Adrenal gland (tissue), 12 donors: ENCODE measurements around the gene CLSTN1. TPM values are rescaled to one million over a fixed set of nuclear protein-coding genes. Genes with fewer than 3 reads are reported as not detected.

Source experiments
- DNase-seq, 7 donors: peaks; one replicate each; pipeline ENCODE4 v3.0.0-alpha.2; 2019 to 2020
- H3K27ac ChIP-seq, 5 donors: fragments of 200-600 bp; sonication (generic) in 4 of 5; 1 replicate in 3 of 5; 2 replicates in 2 of 5; pipeline versions ENCODE4 v1.5.1 to v1.8.0; 2016 to 2020; ENCODE audit warnings: mild to moderate bottlenecking in 1 of 5
- H3K27me3 ChIP-seq: fragments of 200-600 bp; 2 replicates; pipeline ENCODE4 v1.8.0; 2021
- H3K36me3 ChIP-seq, 2 donors: fragments of 200-600 bp; replicated peaks in 1 of 2; 1 replicate in 1 of 2; 2 replicates in 1 of 2; pipeline versions ENCODE4 v1.5.1 to v1.8.0; 2018 to 2022
- H3K4me1 ChIP-seq, 2 donors: fragments of 200-600 bp; replicated peaks in 1 of 2; 1 replicate in 1 of 2; 2 replicates in 1 of 2; pipeline versions ENCODE4 v1.5.1 to v1.8.0; 2018 to 2021
- H3K4me3 ChIP-seq, 4 donors: fragments of 200-600 bp; sonication (generic) in 3 of 4; one replicate each; pipeline ENCODE4 v1.5.1; 2016 to 2018
- H3K9me3 ChIP-seq, 3 donors: fragments of 200-600 bp; sonication (generic) in 1 of 3; replicated peaks in 1 of 3; 1 replicate in 2 of 3; 2 replicates in 1 of 3; pipeline versions ENCODE4 v1.5.1 to v1.8.0; 2016 to 2021
- POLR2A ChIP-seq, 2 donors: fragments of 450-650 bp; IDR thresholded peaks; one replicate each; pipeline ENCODE4 v1.6.1; 2017; ENCODE audit warnings: antibody characterized with exemption in 2 of 2, mild to moderate bottlenecking in 2 of 2, moderate library complexity in 1 of 2
- WGBS, 4 donors: extraction: QIAGEN DNeasy Blood & Tissue Kit in 2 of 4; methylation state at CpG; one replicate each; pipeline versions ENCODE4 v1.1.5 to v1.1.7; 2013 to 2017; 5-methylcytosine and 5-hydroxymethylcytosine counted together
- intact Hi-C, 2 donors: fragments of 100-400 bp; cut with DNase I; formaldehyde crosslinking; loops; one replicate each; pipeline versions ENCODE4 v1.14.1 to v1.15.0; 2022 to 2023
- polyA plus RNA-seq, 3 donors: library from polyadenylated mRNA; stranded (reverse); fragments of 200-250 nt in 2 of 3; fragments of 350-450 nt in 1 of 3; fragmentation: Illumina TruSeq in 1 of 3; extraction: RNeasy Lipid Tissue Mini Kit (QIAGEN cat#74804) in 1 of 3; gene quantifications; one replicate each; pipeline ENCODE4 v1.2.3, GENCODE V29; 2013 to 2014
- total RNA-seq, 9 donors: library from RNA; depleted of rRNA in 4 of 9; stranded (reverse); fragments of >200 nt in 4 of 9; fragments of 120-200 nt in 1 of 9; fragmentation: NEBNext Ultra II Directional in 1 of 9; extraction: Animal tissue kit (Norgen Biotek cat#: 25700) in 1 of 9; gene quantifications; one replicate each; pipeline versions ENCODE4 v1.1.0 to v1.2.4, GENCODE V29; 2013 to 2023
- TF ChIP-seq, protein P1 (sequence below), 6 experiments: fragments of 450-650 bp in 4 of 6; fragments of 200-600 bp in 2 of 6; sonication (generic) in 1 of 6; IDR thresholded peaks; 1 replicate in 5 of 6; 2 replicates in 1 of 6; pipeline versions ENCODE4 v1.5.1 to v1.8.0; 2016 to 2021; ENCODE audit warnings: antibody characterized with exemption in 6 of 6, mild to moderate bottlenecking in 2 of 6, moderate library complexity in 1 of 6
- donor health status: healthy with polysubstance abuse.
- donor health status: Bipolar disorder and iron deficiency.
- donor health status: DM: yes; HTN: yes; CAD: no.
- donor health status: DM: no; HTN: no; CAD: no.
- donor health status: DM: no; HTN: no; CAD: no.
- donor health status: DM: yes; HTN: yes; CAD: no.

CLSTN1 gene
- total and polyA plus RNA-seq, 12 donors, result 48.8 to 106 (median 77.9) TPM

DNA sequence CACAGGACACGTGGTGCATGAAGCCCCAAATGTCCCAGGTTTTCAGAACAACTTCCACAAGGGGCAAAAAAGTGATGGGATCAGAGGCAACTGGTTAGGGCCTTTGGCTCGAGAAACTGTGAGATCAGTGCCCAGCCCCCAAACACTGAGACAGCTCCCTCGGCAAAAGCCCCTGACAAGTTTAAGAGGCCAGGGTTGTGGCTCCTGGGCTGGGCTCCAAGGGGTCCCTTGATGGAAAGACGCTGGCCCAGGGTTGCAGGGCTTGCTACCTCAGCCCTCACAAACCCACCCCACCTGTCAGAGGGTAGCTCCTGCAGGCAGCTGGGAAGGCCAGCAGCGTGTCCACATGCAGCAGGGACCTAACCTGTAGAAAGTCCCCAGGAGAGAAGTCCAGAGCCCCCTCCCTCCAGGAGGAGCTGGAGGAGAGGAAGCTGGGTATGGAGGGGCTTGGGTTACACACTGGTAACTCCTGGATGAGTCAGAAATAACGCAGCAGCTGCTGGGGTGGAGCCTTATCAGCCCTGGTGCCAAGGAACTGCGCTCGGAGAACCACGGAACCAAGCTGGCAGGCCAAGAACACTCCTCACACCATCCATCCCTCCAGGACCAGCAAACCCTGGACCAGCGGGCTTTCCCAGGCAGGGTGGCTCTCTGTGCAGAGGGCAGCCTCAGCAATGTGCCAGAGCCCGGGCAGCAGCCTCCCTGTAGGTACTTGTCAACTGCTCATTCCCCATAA is 48.8 kb upstream of the CLSTN1 start:
- DNase-seq, result no peak
- WGBS, 4 donors, result 74 to 92% (median 89%) methylated on average over 9 to 11 of the region's 11 CpGs
- Histone ChIP-seq H3K36me3 (peaks cover 0 to 6% of the 10 kb centered on the region in 2 donors), H3K27me3 (no peaks in the 10 kb centered on the region), H3K27ac (no peak overlapping the region), H3K4me1 (peaks cover 6 to 17% of the 10 kb centered on the region in 2 donors), H3K4me3 (no peak overlapping the region), H3K9me3 (no peaks in the 10 kb centered on the region)
- intact Hi-C loops, result loop anchor here (10.0 kb wide), 3 partner anchors 72 to 248 kb away; partner anchors contain the start of genes LZIC (in 2 of the 2) and NMNAT1 (in 2 of the 2)
- TF ChIP-seq POLR2A (IDR thresholded peaks at IDR 0.05), result no peak
- TF ChIP-seq, protein P1, sequence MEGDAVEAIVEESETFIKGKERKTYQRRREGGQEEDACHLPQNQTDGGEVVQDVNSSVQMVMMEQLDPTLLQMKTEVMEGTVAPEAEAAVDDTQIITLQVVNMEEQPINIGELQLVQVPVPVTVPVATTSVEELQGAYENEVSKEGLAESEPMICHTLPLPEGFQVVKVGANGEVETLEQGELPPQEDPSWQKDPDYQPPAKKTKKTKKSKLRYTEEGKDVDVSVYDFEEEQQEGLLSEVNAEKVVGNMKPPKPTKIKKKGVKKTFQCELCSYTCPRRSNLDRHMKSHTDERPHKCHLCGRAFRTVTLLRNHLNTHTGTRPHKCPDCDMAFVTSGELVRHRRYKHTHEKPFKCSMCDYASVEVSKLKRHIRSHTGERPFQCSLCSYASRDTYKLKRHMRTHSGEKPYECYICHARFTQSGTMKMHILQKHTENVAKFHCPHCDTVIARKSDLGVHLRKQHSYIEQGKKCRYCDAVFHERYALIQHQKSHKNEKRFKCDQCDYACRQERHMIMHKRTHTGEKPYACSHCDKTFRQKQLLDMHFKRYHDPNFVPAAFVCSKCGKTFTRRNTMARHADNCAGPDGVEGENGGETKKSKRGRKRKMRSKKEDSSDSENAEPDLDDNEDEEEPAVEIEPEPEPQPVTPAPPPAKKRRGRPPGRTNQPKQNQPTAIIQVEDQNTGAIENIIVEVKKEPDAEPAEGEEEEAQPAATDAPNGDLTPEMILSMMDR (IDR thresholded peaks at IDR 0.05), result no peak

DNA sequence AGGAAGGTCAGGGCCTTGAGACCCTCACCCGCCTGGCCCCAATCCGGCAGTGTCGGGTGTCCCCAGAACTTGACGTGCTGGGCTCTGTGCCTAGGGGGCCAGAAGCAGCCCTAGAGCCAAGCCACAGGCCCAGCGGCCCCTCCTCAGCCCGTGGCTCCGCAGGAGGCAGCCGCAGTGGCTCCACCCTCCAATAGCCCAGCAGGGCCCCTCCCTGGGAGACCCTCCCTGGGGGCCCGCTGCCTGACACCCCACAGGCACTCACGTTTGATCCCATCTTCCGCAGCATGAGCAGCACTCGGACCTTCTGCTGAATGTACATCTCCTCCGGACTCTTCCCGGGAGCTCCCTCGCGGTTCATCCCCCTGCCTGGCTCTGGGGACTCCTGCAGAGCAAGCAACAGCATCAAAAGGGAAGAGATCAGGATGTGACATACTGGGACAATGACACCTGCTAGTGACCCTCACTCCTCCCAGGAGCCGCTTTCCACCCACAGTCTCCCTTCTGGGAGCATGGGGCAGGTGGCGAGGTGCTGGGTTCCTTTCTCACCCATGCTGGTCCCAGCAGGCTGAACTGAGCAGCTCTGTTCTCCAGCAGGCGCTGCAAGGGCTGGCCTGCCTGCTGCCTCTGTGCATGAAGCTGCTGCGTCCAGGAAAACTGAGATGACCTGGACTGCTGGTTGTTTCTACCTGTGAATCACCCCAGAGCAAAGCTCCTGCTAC is 48.1 kb upstream of the CLSTN1 start:
- no peak for DNase-seq
- Histone ChIP-seq H3K4me1 (peaks cover 7 to 17% of the 10 kb centered on the region in 2 donors), H3K27me3 (no peaks in the 10 kb centered on the region), H3K4me3 (no peak overlapping the region), H3K27ac (no peak overlapping the region), H3K9me3 (no peaks in the 10 kb centered on the region), H3K36me3 (peaks cover 0 to 6% of the 10 kb centered on the region in 2 donors)
- TF ChIP-seq POLR2A (IDR thresholded peaks at IDR 0.05), result no peak
- TF ChIP-seq, protein P1 (IDR thresholded peaks at IDR 0.05), result no peak
- 91 to 95% (median 94%) methylated on average over 13 to 20 of the region's 20 CpGs for WGBS, 4 donors
- intact Hi-C loops, result loop anchor here (10.0 kb wide), 3 partner anchors 73 to 247 kb away; partner anchors contain the start of genes LZIC (in 2 of the 2) and NMNAT1 (in 2 of the 2)

DNA sequence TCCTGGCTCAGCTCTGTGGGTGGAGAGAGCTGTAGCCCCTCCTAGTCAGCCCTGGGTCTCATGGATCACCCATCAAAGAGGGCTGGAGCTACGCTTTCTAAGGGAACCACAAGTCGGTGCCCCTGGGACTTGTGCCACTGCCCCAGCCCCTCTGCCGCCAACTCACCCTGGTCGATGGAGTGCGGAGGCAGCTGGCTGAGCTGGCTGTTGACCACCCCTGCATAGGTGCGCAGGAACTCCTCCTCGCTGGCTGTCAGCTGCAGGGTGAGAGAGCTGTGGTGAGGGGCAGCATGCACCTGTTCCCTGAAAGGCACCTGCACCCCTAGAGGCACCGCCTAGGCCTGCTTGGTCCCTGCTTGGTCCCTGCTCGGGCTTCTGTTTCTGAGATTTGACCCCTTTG is 47.3 kb upstream of the CLSTN1 start:
- H3K4me1 ChIP-seq, result peaks cover 7 to 17% of the 10 kb centered on the region in 2 donors
- no peaks in the 10 kb centered on the region for H3K27me3 ChIP-seq
- H3K36me3 ChIP-seq, result peaks cover 0 to 6% of the 10 kb centered on the region in 2 donors
- intact Hi-C loops, result loop anchor here (10.0 kb wide), 3 partner anchors 74 to 246 kb away; partner anchors contain the start of genes LZIC (in 2 of the 2) and NMNAT1 (in 2 of the 2)
- no peak overlapping the region for H3K4me3 ChIP-seq
- no peaks in the 10 kb centered on the region for H3K9me3 ChIP-seq
- H3K27ac ChIP-seq, result no peak overlapping the region
- TF ChIP-seq, protein P1 (IDR thresholded peaks at IDR 0.05), result no peak
- TF ChIP-seq POLR2A (IDR thresholded peaks at IDR 0.05), result no peak
- DNase-seq, result no peak
- WGBS, 4 donors, result 88 to 95% (median 92%) methylated on average over 4 to 9 of the region's 9 CpGs; no CpG with 5 or more reads in 1 of the 4 donors

DNA sequence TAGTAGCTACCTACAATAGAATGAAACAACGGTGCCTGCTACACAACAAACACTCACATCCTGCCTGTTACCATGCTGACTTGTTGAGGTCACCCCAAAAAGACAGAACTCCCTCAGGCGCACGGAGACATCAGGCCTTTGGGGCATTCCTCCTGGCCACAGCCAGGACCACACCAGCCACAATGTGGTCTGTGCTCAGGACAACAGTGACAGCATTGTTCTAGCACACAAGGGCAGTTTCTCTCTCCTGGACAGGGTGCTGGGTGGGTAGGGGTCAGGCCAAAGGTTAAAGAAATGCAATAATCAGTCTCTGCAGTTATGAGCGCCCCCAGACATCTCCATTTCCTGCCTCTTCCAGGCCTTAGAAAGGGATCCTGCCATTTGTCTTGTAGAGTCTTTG is 46.8 kb upstream of the CLSTN1 start:
- TF ChIP-seq, protein P1 (IDR thresholded peaks at IDR 0.05), result no peak
- TF ChIP-seq POLR2A (IDR thresholded peaks at IDR 0.05), result no peak
- no peaks in the 10 kb centered on the region for H3K9me3 ChIP-seq
- peaks cover 0 to 6% of the 10 kb centered on the region in 2 donors for H3K36me3 ChIP-seq
- peaks cover 7 to 17% of the 10 kb centered on the region in 2 donors for H3K4me1 ChIP-seq
- 87 to 100% (median 94%) methylated on average over 3 to 4 of the region's 4 CpGs for WGBS, 4 donors
- DNase-seq, result no peak
- no peak overlapping the region for H3K27ac ChIP-seq
- no peak overlapping the region for H3K4me3 ChIP-seq
- H3K27me3 ChIP-seq, result no peaks in the 10 kb centered on the region
- intact Hi-C loops, result loop anchor here (10.0 kb wide), 3 partner anchors 74 to 246 kb away; partner anchors contain the start of genes LZIC (in 2 of the 2) and NMNAT1 (in 2 of the 2)
